ENCODE results near the gene ZSWIM3. TPM values are rescaled to one million over a fixed set of nuclear protein-coding genes. Genes with fewer than 3 reads are reported as not detected.

ZSWIM3 gene
- polyA plus RNA-seq, 10 donors = 3.3 to 3.9 (median 3.7) TPM

- no peak for DNase-seq
These were observed 52.0 kb downstream of the ZSWIM3 start for GRCh38 chr20:45909336-45909808.

GRCh38 chr20:45909817-45910669 lies 52.6 kb downstream of the ZSWIM3 start:
- no peak for DNase-seq

GRCh38 chr20:45910670-45911485 lies 53.5 kb downstream of the ZSWIM3 start:
- DNase-seq = peak; percentile 92 to 98 (median 96)

GRCh38 chr20:45911486-45912343 lies 54.3 kb downstream of the ZSWIM3 start, which contains the start of gene PLTP:
TSS of gene PLTP (minus strand) at chr20:45912155. CDS start at chr20:45911452, 703 bp downstream.
- DNase-seq = peak; percentile 51 to 88 (median 75)

- no peak for DNase-seq
These were observed 54.9 kb downstream of the ZSWIM3 start for GRCh38 chr20:45912344-45912682.

- DNase-seq = no peak
These were observed 55.7 kb downstream of the ZSWIM3 start for GRCh38 chr20:45913116-45913515.

GRCh38 chr20:45917790-45918141 lies 60.4 kb downstream of the ZSWIM3 start:
- peak in 2 of 3 donors; percentile 68 to 89 for DNase-seq

GRCh38 chr20:45918182-45918737 lies 60.8 kb downstream of the ZSWIM3 start:
- DNase-seq = peak in 2 of 3 donors; percentile 33 to 73

- DNase-seq = no peak
These were observed 61.5 kb downstream of the ZSWIM3 start for GRCh38 chr20:45918779-45919537.

GRCh38 chr20:45919542-45920399 lies 62.4 kb downstream of the ZSWIM3 start:
- DNase-seq = peak in 2 of 3 donors; percentile 76 to 85

GRCh38 chr20:45920462-45921336 lies 63.3 kb downstream of the ZSWIM3 start:
- DNase-seq = no peak

- DNase-seq = no peak
These were observed 64.1 kb downstream of the ZSWIM3 start for GRCh38 chr20:45921337-45922189.

- DNase-seq = peak in 2 of 3 donors; percentile 55 to 78
These were observed 67.2 kb downstream of the ZSWIM3 start for GRCh38 chr20:45924391-45925261.

GRCh38 chr20:45925821-45926506 lies 68.5 kb downstream of the ZSWIM3 start:
- DNase-seq = no peak

GRCh38 chr20:45926731-45927070 lies 69.3 kb downstream of the ZSWIM3 start:
- DNase-seq = no peak
